LoVo (cell line): ENCODE data around the gene HEG1.

Source experiments
- DNase-seq: peaks from one replicate; pipeline ENCODE4 v3.0.0-alpha.2; 2016; ENCODE audit warnings: low spot score

Gene HEG1

DNA sequence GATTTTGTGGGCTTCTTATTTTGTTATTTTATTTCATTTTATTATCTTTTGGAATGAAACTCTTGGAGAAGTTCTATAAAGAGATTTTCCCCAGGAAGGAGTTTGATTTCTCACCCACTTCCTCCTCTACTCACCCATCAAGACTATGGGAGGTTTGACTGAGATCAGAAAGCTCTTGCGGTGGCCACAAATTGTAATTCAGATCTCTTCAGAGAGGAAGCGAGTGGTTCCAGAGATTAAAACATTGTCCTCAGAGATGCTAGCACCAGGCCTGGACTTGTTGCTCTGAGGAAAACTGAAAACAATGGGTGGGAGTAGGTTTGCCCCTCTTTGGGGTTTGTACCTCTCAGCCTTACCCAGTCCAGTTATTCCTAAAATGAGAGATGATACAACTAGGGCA lies 113.2 kb downstream of the HEG1 start:
- no peak for DNase-seq

DNA sequence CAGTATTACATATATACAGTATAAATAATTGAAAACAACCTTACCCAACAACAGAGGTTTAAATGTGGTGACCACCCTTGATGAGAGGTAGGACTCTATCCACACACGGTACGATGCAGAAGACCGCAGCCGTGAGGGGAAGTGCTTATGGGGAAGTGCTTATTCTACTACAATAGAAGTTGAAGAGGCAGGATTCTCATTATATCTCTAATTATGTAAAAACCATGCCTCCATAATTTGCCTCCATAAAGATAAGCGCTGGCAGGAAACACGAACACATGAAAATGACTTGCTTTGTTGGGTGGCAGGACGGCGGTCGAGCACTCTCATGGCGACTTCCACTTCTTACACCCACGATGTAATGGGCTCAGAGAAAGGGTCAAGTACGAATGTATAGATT lies 114.0 kb downstream of the HEG1 start:
- no peak for DNase-seq

DNA sequence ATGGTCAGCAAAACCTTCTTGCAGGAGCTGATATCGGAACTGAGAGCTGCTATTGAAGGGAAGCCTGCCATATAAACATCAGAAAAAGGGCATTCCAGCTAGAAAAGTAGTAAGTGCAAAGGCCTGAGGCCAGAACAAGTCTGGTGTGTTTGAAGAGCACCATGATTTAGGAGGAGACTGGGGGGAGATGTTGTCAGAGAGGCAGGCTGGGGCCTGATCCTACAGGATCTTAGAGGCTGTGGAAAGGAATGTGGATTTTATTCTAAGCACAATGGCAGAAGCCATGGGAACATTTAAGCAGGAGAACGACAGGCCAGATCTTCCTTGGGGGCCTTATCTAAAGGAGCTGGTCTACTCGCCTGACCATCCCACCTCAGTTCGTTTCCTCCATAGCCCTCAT lies 116.1 kb downstream of the HEG1 start:
- DNase-seq: no peak

DNA sequence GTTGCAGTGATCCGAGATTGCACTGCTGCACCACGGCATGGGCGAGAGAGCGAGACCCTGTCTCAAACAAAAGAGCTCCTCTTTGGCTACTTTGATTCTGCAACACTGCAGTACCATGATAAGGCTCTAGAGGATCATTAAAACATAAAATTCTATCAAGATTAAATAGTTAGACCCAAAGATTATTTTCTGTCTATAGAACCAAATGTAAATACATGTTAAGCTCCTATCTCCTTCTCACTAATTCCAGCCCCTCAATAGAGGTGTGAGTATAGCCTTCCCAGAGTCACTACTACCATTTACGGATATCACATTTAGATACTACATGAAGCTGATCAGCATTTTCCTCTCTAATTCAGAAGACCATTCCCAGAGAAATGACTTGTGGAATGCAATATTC lies 116.9 kb downstream of the HEG1 start:
- DNase-seq: no peak

DNA sequence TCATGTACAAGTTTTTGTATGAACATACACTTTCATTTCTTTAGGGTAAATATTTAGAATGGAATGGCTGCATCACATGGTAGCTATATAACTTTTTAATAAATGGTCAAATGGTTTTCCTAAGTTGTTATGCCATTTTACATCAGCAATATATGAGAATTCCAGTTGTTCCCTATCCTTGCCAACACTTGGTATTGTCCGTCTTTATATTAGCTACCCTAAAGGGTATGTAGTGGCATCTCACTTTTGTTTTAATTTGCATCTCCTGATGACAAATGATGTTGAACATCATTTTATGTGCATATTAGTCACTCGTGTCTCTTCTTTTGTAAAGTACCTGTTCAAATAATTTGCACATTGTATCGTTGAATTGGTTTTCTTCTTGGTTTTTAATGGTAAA lies 118.7 kb downstream of the HEG1 start:
- no peak for DNase-seq

DNA sequence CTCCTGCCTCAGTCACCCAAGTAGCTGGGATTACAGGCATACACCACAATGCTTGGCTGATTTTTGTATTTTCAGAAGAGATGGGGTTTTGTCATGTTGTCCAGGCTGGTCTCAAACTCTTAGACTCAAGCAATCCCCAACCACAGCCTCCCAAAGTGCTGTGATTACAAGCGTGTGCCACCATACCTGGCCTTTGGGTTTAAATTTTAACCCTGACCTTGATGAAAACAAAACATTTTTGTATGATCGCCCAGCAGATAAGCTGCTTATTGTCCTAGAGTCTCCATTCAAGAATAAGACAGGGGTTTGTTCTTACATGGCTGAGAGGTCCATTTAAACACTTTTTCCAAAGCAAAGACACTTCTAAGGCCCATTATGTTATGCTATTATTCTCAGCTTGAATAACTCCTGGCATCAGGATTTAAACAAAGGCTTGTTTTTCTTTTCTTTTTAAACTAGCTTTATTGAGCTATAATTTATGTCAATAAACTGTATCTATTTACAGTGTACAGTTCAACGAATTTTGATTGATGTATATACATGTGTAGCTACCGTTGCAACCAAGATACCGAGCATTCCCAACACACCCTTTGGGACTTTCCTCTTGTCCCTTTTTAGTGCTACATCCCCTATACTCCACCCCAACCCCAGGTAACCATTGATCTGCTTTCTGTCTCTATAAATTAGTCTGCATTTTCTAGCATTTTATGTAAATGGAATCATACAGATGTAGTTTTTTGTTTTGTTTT lies 119.8 kb downstream of the HEG1 start:
- peak; percentile 24 for DNase-seq

DNA sequence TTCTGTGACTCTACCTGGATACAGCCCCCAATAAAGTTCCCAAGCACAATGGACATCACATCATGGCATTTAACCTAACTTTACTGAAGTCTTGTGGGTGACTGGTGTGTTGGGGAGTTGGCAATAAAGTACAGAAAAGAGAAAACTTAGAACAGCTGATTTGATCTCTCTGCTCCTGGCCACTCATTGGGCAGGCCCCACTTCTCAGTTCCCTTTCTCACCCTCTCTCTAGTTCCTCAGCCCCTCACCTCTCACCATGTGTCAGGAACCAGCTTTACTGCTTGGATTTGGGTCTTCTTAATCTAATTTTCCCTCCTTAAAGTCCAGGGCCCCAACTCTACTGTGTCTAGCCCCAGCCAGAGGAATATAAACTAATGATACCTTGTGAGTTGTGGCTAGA lies 120.5 kb downstream of the HEG1 start:
- DNase-seq: no peak

DNA sequence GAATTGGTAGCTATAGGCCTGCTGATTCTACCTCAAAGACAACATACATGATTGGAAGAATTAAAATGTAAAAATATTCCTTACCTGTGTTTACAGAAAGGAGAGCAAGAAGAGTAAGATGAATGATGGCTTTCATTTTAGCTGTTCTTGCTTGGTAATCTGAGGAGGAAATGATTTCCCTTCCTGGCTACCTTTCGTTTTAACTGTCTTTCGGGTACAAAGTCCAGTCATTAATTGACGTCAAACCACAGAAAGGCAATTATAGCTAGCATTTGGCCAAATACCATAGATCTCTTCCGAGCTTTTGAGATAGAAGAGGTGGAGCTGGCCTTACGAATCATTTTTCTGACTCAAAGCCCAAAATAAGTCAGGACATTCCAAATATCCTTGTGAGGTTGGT lies 121.2 kb downstream of the HEG1 start, which contains the start of gene MUC13:
Gene MUC13, minus strand, starts transcription at position 175 of the 400 bp plus-strand sequence. Its CDS starts 39 bp downstream, at position 136.
- peak; percentile 87 for DNase-seq

DNA sequence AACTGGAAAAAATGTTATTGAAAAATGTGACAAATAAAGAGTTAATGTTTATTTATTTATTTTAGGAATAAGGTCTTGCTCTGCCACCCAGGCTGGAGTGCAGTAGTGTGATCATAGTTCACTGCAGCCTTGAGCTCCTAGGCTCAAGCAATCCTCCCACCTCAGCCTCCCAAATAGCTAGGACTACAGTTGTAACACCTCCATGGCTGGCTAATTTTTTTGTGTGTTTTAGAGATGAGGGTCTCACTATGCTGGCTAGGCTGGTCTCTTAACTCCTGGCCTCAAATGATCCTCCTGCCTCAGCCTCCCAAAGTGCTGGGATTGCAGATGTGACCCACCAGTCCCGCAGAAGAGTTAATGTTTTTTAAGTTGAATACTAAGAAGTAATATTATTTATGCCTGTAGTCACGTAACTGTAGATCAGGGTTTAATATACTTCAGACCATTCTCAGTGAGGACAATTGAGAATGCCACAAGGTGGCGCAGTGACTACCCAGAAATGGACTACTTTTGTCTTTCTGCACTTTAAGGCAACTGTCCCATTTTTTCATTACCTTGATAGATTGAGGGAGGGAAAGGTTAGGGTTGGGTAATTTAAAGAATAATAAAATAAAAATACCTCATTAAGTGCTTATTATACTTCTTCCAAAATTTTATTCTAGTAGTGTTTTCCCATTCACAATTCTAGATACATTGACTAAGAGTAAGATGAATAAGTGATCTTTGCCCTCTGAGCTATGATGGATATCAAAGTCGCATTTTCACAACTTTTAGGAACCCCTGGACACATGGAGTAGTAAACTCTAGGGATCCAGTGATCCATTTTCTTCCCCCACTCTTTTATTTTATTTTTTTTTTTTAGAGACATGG lies 127.2 kb downstream of the HEG1 start:
- DNase-seq: peak; percentile 58

DNA sequence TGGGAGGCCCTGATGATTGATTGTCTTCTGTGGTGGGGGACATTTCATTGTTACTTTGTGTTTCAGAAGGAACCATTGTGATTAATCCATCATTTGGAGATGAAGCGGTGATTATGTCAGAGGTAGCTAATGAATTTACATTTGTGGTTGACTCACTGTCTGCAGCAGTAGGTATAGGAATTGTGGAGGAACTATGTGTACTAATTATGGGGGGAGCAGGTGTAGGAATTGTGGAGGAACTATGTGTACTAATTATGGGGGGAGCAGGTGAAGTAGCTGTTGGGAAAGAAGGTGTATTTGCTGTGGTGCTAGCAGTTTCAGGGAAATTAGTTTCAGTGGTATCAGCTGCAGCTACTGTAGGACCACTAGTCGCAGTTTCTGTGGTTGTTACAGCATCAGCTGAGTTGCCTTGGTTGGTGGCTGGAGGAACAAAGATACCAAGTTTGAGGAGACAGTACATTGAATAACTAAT lies 128.2 kb downstream of the HEG1 start:
- DNase-seq: no peak

DNA sequence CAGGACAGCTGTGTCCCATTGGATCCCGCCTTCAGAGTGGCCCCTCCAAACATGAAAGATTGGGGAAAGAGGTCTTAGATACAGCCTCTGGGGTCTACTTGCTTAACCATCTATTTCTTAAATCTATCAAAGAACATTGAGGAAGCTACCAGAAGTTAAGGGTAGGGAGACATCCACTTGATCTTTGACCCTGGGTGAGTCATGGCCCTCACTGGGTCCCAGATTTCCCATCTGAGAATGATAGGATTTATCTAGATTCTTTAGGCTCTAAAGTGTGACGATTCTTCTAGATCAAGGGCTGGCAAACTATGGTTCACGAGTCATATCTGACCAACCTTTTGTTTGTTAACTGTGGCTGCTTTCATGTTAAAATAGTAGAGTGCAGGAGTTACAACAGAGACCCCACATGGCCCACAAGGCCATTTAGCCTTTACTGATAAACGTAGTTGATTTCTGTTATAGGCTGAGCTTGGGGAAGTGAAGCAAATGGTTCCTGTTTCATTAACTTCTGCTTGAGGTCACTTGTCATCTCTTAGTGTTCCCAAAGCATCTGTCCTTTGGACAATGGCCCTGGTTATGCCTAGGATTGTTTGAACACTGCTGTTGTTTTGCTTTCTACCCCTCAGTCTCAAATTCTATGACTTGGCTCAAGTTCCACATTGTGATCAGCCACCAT lies 129.2 kb downstream of the HEG1 start:
- DNase-seq: no peak

DNA sequence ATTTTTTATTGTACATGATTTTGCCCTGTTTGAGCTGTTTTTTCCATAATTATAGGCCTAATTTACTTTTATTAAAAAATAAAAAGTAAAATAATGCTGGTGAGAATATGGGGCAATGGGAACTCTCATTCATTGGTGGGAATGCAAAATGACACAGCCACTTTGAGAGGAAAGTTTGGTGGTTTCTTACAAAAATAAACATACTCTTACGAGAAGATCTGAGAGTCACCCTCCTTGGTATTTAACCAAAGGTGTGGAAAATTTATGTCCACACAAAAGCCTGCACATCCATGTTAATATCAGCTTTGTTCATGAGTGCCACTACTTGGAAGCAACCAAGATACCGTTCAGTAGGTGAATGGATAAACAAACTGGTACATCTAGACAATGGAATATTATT lies 131.1 kb downstream of the HEG1 start:
- no peak for DNase-seq

DNA sequence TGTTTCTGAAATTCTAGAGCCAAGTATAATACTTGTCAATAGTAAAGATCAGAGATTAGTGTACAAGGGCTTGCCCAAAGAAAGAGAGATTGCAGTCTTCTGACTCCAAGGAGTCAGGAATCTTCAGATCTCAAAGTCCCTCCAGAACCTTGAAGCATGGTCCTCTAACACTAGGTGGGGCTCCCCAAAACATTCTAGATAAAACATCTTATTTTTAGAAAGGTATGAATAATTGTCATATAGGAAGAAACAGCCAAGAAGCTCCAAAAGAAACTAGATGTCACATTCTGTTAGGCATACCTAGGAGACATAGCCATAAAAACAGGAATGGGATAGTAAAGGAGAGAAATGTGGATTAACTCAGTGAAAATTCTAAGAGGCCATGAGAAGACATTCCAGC lies 132.0 kb downstream of the HEG1 start:
- no peak for DNase-seq

DNA sequence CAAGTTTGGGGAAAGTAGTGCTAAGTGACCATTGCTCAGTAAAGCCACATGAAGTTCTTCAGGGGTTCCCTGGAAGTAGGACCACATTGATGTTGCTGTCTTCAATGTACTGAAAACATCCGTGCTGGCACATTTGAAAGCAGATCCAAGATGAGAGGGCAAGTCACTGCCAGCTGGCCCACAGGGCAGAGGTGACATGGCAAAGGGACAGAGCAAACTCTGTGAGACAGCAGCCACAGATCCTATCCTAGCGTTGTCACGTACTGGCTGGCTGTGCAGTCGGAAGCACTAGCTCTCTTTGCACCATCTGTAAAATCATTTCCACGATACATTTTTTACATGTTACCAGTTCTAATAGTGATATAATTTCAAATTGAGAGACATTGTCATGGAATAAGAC lies 135.1 kb downstream of the HEG1 start:
- no peak for DNase-seq

DNA sequence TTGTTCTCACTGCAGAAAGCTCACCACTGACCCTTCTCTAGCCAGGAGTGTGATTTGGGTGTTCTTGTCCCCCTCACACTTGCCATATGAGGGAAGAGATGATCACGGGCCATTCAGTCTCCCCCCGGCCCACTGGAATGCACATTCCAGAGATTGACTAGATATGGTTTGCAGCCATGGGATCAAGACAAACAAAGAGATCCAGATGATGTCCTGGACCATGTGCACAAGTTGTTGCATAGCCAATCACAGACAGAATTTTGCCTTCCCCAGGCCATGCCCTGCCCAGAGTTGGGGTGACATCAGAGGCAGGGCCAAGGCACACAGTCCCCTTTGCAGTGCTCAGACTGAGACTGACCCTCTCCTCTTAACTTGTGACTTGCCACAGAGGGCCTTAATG lies 136.0 kb downstream of the HEG1 start:
- no peak for DNase-seq

DNA sequence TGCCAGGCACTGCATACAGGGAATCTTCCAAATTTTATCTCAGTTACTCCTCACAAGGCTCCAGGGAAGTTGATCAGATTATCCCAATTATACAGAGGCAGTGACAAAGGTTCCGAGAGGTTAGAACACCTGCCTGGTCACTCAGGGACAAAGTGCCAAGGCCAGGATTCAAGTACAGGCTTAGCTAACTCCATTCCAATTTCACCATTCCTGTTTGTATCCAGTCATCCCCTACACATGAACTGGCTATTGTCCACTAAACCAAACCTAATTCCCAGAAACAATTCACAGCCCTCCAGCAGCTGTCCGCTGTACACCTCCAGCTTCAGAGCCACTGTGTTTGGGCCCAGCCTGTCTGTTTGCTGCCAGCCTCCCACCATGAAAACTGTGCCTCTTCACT lies 137.3 kb downstream of the HEG1 start:
- no peak for DNase-seq

DNA sequence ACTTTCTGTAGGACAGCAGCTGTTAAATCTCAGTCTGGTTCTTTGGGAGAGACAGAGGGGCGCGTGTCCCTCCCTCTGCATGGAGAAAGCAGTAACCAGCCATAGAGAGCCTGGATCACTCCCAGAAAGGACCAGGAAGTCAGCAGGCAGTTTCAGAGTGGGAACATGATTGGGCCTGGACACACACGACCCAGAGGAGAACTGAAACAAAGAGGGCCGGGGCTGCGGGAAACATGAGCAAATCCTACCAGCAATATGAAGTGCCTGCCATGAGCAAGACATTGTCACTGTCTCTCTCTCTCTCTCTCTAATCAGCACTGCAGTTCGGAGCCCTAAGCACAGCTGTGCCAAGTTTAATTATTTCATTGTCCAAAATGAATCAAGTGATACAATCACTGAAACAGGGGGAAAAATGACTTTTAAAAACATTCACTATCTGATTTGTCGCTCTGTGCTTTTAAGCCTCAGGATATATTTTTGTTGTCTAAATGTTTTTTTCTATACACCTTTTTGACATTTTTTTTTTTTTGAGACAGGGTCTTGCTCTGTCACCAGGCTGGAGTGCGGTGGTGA lies 138.9 kb downstream of the HEG1 start:
- DNase-seq: no peak
